NB4 (cell line): ENCODE measurements around the gene MRPS16.
A peak's percentile ranks its signal among the peaks of the same experiment; 100 is the strongest.

ENCODE experiments used
- DNase-seq: peaks from one replicate; pipeline ENCODE4 v3.0.0; 2010; ENCODE audit warnings: low read depth
- H3K4me3 ChIP-seq: one replicate; pipeline ENCODE4 v1.5.1; 2011; ENCODE audit warnings: mild to moderate bottlenecking, low read depth, low read length, moderate library complexity
- MYC ChIP-seq: IDR thresholded peaks from 2 replicates; pipeline ENCODE4 v1.6.1; 2011; ENCODE audit warnings: low read depth, low read length
- POLR2A ChIP-seq: IDR thresholded peaks from 2 replicates; pipeline ENCODE4 v1.6.1; 2011; ENCODE audit warnings: mild to moderate bottlenecking; ENCODE audit not compliant: insufficient read length; ENCODE audit errors: extremely low read depth
- TF ChIP-seq, protein P1 (sequence below): IDR thresholded peaks from one replicate; pipeline ENCODE4 v1.5.1; 2012; ENCODE audit warnings: low read depth, low read length
- TF ChIP-seq, protein P2 (sequence below): IDR thresholded peaks from 2 replicates; pipeline ENCODE4 v1.6.1; 2011; ENCODE audit warnings: low read depth, low read length

MRPS16 gene

DNA sequence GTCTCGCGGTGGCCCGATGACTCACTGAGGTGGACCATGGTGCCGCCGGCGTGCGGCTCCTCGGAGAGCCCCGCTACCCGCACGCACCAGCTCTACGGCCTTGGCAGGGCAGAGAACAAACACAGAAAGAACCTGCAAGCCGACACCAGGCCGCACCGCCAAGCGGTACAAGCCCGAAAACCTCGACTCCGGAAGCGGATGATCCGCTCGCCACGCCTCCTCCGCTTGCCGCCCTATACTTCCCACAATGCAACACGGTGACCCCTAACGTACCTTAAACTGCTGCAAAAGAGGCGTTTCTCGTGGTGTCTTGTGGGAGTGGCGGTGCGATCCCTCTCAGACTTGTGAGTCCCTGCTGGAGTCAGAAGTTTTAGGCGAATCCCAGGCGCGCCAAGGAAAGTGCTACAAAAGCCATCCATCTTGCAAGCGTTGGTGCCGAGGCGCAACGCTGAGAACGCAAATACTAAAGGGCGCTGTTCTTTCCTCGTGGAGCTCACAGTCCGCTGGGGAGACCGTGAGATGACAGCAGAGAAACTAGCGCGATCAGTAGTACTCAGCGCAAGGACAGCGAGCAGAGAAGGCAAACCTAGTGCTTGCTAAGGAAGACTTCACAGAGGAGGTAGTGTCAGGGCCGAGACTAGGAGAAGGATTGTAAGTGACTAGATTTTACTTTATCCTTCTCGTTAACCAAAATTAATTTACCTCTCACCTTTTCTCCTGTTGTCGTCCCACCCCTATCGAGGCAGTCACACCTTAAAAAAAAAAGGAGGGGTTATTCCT, at the start of gene MRPS16:
MRPS16 (minus strand) TSS at position 200 of the 780 bp plus-strand sequence; CDS start at position 38, 162 bp downstream.
- DNase-seq, result peak; percentile 99
- TF ChIP-seq POLR2A (peak; percentile 98), MYC (peak; percentile 99)
- TF ChIP-seq, protein P1, sequence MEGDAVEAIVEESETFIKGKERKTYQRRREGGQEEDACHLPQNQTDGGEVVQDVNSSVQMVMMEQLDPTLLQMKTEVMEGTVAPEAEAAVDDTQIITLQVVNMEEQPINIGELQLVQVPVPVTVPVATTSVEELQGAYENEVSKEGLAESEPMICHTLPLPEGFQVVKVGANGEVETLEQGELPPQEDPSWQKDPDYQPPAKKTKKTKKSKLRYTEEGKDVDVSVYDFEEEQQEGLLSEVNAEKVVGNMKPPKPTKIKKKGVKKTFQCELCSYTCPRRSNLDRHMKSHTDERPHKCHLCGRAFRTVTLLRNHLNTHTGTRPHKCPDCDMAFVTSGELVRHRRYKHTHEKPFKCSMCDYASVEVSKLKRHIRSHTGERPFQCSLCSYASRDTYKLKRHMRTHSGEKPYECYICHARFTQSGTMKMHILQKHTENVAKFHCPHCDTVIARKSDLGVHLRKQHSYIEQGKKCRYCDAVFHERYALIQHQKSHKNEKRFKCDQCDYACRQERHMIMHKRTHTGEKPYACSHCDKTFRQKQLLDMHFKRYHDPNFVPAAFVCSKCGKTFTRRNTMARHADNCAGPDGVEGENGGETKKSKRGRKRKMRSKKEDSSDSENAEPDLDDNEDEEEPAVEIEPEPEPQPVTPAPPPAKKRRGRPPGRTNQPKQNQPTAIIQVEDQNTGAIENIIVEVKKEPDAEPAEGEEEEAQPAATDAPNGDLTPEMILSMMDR, result no peak
- TF ChIP-seq, protein P2, sequence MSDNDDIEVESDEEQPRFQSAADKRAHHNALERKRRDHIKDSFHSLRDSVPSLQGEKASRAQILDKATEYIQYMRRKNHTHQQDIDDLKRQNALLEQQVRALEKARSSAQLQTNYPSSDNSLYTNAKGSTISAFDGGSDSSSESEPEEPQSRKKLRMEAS, result peak; percentile 93

DNA sequence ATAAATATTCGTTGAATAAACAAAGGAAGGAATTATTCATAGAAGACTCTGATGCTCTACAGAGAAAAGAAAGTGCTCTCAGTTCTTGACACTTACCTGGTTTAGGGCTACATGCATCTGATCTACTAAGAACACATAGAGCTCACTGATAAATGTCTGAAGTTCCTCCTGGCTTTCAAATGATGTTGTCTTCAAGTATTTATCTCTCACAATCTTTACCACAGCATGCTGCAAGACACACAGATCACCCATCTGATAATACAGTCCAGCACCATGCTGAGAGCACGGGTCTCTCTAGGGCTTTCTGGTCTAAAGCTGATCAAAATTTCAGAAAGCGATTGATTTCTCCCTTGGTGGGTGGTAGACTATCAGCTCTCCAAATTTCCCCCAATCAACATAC, 44.5 kb upstream of the MRPS16 start:
- TF ChIP-seq POLR2A (no peak), MYC (no peak)
- TF ChIP-seq, protein P2, result no peak
- TF ChIP-seq, protein P1, result no peak
- DNase-seq, result no peak
- no peak overlapping the region for H3K4me3 ChIP-seq

More for the DNA sequence above, at the start of gene MRPS16:
- peak within 1 kb of the TSS; percentile 92 for H3K4me3 ChIP-seq

DNA sequence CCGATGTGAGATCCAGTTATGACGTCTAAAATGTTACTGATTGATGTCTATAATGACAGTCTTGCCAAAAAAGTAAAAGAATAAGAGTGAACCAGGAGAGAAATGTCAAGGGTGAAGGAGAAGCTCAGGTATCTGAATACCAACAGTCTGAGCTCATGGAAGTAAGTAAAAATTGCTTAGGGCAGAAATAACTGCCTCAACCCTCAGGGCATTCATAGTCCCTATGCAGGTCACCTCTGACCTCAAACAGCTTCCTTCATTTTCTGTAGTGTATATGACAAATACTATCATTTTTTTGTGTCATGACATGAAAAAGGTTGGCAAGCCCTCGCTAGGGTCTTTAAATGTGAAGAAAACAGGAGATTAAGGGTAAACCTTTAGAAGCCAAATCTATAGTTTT, 41.0 kb upstream of the MRPS16 start:
- no peak for TF ChIP-seq POLR2A
- TF ChIP-seq, protein P2, result no peak
- TF ChIP-seq, protein P1, result no peak
- TF ChIP-seq MYC, result no peak
- DNase-seq, result no peak
- H3K4me3 ChIP-seq, result no peak overlapping the region

DNA sequence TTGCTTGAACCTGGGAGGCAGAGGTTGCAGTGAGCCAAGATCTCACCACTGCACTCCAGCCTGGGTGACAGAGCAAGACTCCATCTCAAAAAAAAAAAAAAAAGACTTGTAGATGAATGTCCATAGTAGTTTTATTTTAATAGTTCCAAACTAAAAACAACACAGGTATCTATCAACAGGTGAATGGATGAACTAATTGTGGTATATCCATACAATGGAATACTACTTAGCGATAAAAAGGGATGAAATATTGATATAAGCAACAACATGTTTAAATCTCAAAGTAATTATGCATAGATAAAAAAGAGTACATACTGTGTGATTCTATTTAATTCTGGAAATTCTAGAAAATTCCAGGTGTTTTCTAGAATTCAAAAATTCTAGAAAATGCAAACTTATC, 37.5 kb upstream of the MRPS16 start:
- TF ChIP-seq MYC, result no peak
- TF ChIP-seq, protein P2, result no peak
- DNase-seq, result no peak
- no peak overlapping the region for H3K4me3 ChIP-seq

DNA sequence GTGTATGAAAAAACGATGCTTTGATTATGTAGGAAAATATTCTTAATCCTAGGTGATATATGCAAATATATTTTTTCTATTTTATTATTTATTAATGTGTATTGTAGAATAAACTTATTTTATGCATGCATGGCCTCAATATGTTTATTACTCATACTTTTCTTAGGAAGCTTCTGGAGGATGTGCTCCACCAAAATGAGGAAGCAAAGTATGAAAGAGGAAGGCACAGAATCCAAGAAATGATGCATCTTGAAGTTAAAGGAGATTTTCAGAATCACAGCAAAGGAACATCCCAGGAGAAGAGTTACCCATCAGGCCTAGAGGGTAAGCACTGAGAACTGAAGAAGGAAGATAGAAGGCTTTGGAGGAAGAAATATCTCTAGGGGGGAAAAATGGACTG, 35.0 kb upstream of the MRPS16 start:
- TF ChIP-seq, protein P2, result no peak
- no peak for TF ChIP-seq POLR2A
- TF ChIP-seq, protein P1, result no peak
- TF ChIP-seq MYC, result no peak
- DNase-seq, result peak; percentile 20
- no peak overlapping the region for H3K4me3 ChIP-seq

DNA sequence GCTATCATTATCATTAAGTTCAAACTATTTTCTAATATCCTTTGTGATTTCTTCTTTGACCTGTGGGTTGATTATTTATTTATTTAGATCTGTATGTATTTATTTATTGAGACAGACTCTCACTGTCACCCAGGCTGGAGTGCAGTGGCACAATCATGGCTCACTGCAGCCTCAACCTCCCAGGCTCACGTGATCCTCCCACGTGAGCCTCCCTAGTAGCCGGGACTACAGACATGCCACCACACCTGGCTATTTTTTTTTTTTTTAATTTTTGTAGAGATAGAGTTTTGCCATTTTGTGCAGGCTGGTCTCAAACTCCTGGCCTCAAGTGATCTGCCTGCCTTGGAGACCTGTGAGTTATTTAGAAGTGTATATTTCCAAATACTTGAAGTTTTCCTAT, 28.7 kb upstream of the MRPS16 start:
- no peak overlapping the region for H3K4me3 ChIP-seq
- DNase-seq, result no peak
- TF ChIP-seq, protein P2, result no peak
- TF ChIP-seq, protein P1, result no peak
- TF ChIP-seq MYC (no peak), POLR2A (no peak)
